GM19467 (cell line): ENCODE measurements around the gene PARP2.
"Not testable (repeated sequence)": the region's sequence is repeated elsewhere in the genome, so short reads cannot be mapped to it uniquely, and the experiment has no call there.

Experiments
- ATAC-seq: cut with Tn5 transposase; IDR thresholded peaks from one replicate; pipeline ENCODE4 v1.9.1; 2021; ENCODE audit warnings: mild to moderate bottlenecking, moderate library complexity; ENCODE audit not compliant: unreplicated experiment

PARP2 gene

GRCh38 chr14:20343092-20343861 is at the start of gene PARP2:
Gene PARP2, plus strand, starts transcription at chr14:20343635. Its CDS starts 7 bp downstream, at chr14:20343642.
- peak; percentile 91 for ATAC-seq

- ATAC-seq = no peak
Observed at GRCh38 chr14:20294636-20295035, 48.8 kb upstream of the PARP2 start.

GRCh38 chr14:20295067-20295466 is 48.4 kb upstream of the PARP2 start:
- peak; percentile 72 for ATAC-seq

- no peak for ATAC-seq
Observed at GRCh38 chr14:20302042-20302755, 41.2 kb upstream of the PARP2 start.

- peak; percentile 93 for ATAC-seq
Observed at GRCh38 chr14:20305265-20306078, 38.0 kb upstream of the PARP2 start, which contains the start of gene TTC5. Gene TTC5, minus strand, starts transcription at chr14:20305951. Its CDS starts 14 bp downstream, at chr14:20305937.

GRCh38 chr14:20306079-20306423 is 37.4 kb upstream of the PARP2 start:
- no peak for ATAC-seq

GRCh38 chr14:20314026-20314425 is 29.4 kb upstream of the PARP2 start:
- ATAC-seq = no peak

GRCh38 chr14:20317720-20318119 is 25.7 kb upstream of the PARP2 start:
- ATAC-seq = no peak

- no peak for ATAC-seq
Observed at GRCh38 chr14:20327005-20327869, 16.2 kb upstream of the PARP2 start.

- no peak for ATAC-seq
Observed at GRCh38 chr14:20328705-20329104, 14.7 kb upstream of the PARP2 start.

- ATAC-seq = no peak
Observed at GRCh38 chr14:20329355-20329754, 14.1 kb upstream of the PARP2 start.

- ATAC-seq = no peak
Observed at GRCh38 chr14:20331053-20331613, 12.3 kb upstream of the PARP2 start.

- no peak for ATAC-seq
Observed at GRCh38 chr14:20332431-20332787, 11.0 kb upstream of the PARP2 start.

GRCh38 chr14:20332788-20333493 is 10.5 kb upstream of the PARP2 start, which contains the start of gene CCNB1IP1:
Gene CCNB1IP1, minus strand, starts transcription at chr14:20333279. Its CDS starts 16,756 bp downstream, at chr14:20316523.
- peak; percentile 93 for ATAC-seq

GRCh38 chr14:20333494-20333841 is 10.0 kb upstream of the PARP2 start:
- ATAC-seq = no peak

- no peak for ATAC-seq
Observed at GRCh38 chr14:20334017-20334416, 9.4 kb upstream of the PARP2 start.

- ATAC-seq = not testable (repeated sequence)
Observed at GRCh38 chr14:20341032-20341431, 2.4 kb upstream of the PARP2 start.

- no peak for ATAC-seq
Observed at GRCh38 chr14:20341646-20342045, 1.8 kb upstream of the PARP2 start.

GRCh38 chr14:20343862-20344220 is 406 bp downstream of the PARP2 start:
- ATAC-seq = no peak

- ATAC-seq = no peak
Observed at GRCh38 chr14:20345366-20345765, 1.9 kb downstream of the PARP2 start.
